Measurements from ENCODE around the gene DHRSX.
"Not testable (repeated sequence)": the region's sequence is repeated elsewhere in the genome, so short reads cannot be mapped to it uniquely, and the experiment has no call there.

DHRSX gene

GRCh38 chrX:2299871-2300270 is 200.9 kb downstream of the DHRSX start:
- DNase-seq: no peak

- DNase-seq: no peak
Measured at GRCh38 chrX:2286731-2287130, 214.0 kb downstream of the DHRSX start.

GRCh38 chrX:2284601-2285000 is 216.2 kb downstream of the DHRSX start:
- DNase-seq: no peak

- DNase-seq: no peak
Measured at GRCh38 chrX:2284133-2284532, 216.6 kb downstream of the DHRSX start.

- DNase-seq: no peak
Measured at GRCh38 chrX:2283111-2283859, 217.5 kb downstream of the DHRSX start.

- DNase-seq: no peak
Measured at GRCh38 chrX:2282490-2283090, 218.2 kb downstream of the DHRSX start.

GRCh38 chrX:2272337-2272736 is 228.4 kb downstream of the DHRSX start:
- no peak for DNase-seq

- not testable (repeated sequence) for DNase-seq
Measured at GRCh38 chrX:2271595-2271994, 229.2 kb downstream of the DHRSX start.

- DNase-seq: not testable (repeated sequence)
Measured at GRCh38 chrX:2270783-2271182, 230.0 kb downstream of the DHRSX start.

GRCh38 chrX:2267890-2268289 is 232.9 kb downstream of the DHRSX start:
- DNase-seq: no peak

- DNase-seq: no peak
Measured at GRCh38 chrX:2266445-2267349, 234.1 kb downstream of the DHRSX start.

- DNase-seq: not testable (repeated sequence)
Measured at GRCh38 chrX:2265658-2266444, 234.9 kb downstream of the DHRSX start.

- DNase-seq: no peak
Measured at GRCh38 chrX:2264179-2265030, 236.4 kb downstream of the DHRSX start.

GRCh38 chrX:2263203-2263602 is 237.6 kb downstream of the DHRSX start:
- no peak for DNase-seq

- no peak for DNase-seq
Measured at GRCh38 chrX:2262668-2263055, 238.1 kb downstream of the DHRSX start.

GRCh38 chrX:2261831-2262667 is 238.7 kb downstream of the DHRSX start:
- DNase-seq: no peak

- no peak for DNase-seq
Measured at GRCh38 chrX:2252331-2253065, 248.3 kb downstream of the DHRSX start.

GRCh38 chrX:2251211-2251610 is 249.6 kb downstream of the DHRSX start:
- DNase-seq: no peak

- no peak for DNase-seq
Measured at GRCh38 chrX:2243913-2244460, 256.8 kb downstream of the DHRSX start.

- DNase-seq: no peak
Measured at GRCh38 chrX:2242980-2243379, 257.8 kb downstream of the DHRSX start.
